B cell (primary cell): ENCODE data around the gene LHPP. TPM values are rescaled to one million over a fixed set of nuclear protein-coding genes. Genes with fewer than 3 reads are reported as not detected.

ENCODE experiments used
- ATAC-seq: fragments of 200-7000 bp; cut with Tn5 transposase; one replicate; pipeline ENCODE4 v1.10.0; 2021; ENCODE audit warnings: low read depth, mild to moderate bottlenecking, moderate number of reproducible peaks, moderate library complexity
- CTCF ChIA-PET: fragments of 350-600 bp; sonication (Branson Sonifier 250); formaldehyde crosslinking; loops from one replicate; lab custom pipeline; 2021; ENCODE audit warnings: antibody characterized with exemption, inconsistent platforms; lab: Charles Lee
- POLR2A ChIA-PET: fragments of 350-600 bp; sonication (Branson Sonifier 250); formaldehyde crosslinking; loops from one replicate; lab custom pipeline; 2021; ENCODE audit warnings: antibody characterized with exemption; lab: Charles Lee
- DNase-seq: peaks from one replicate; pipeline ENCODE4 v3.0.0; 2013
- H2AFZ ChIP-seq: 2 replicates; pipeline ENCODE4 v1.6.1; 2012; ENCODE audit warnings: mild to moderate bottlenecking, low read depth, low read length; ENCODE audit not compliant: insufficient read depth, poor library complexity, severe bottlenecking
- H3K27ac ChIP-seq, 2 donors: 1 replicate in 1 of 2; 2 replicates in 1 of 2; pipeline ENCODE4 v1.5.1; 2012 to 2013; ENCODE audit warnings: low read length in 2 of 2, mild to moderate bottlenecking in 2 of 2, moderate library complexity in 1 of 2
- H3K27me3 ChIP-seq, 4 experiments: fragments of 200-600 bp in 1 of 4; sonication (generic) in 1 of 4; replicated peaks in 1 of 4; 1 replicate in 2 of 4; 2 replicates in 2 of 4; pipeline versions ENCODE4 v1.6.1 to v1.7.0; 2013 to 2016; ENCODE audit warnings: low read length in 3 of 4, mild to moderate bottlenecking in 2 of 4, mixed read lengths in 1 of 4, moderate library complexity in 1 of 4; ENCODE audit not compliant: insufficient read depth in 4 of 4, control insufficient read depth in 3 of 4; ENCODE audit errors: control extremely low read depth in 1 of 4
- H3K36me3 ChIP-seq, 2 experiments: replicated peaks in 1 of 2; 1 replicate in 1 of 2; 2 replicates in 1 of 2; pipeline versions ENCODE4 v1.6.1 to v1.7.1; 2013; ENCODE audit warnings: low read length in 1 of 2; ENCODE audit not compliant: insufficient read depth in 2 of 2, control insufficient read depth in 1 of 2; ENCODE audit errors: control extremely low read depth in 1 of 2, extremely low read depth in 1 of 2
- H3K4me1 ChIP-seq, 2 donors: fragments of 200-600 bp in 1 of 2; sonication (generic) in 1 of 2; 1 replicate in 1 of 2; 2 replicates in 1 of 2; pipeline versions ENCODE4 v1.5.1 to v1.6.1; 2013 to 2017; ENCODE audit warnings: low read length in 2 of 2; ENCODE audit not compliant: control insufficient read depth in 2 of 2, insufficient read depth in 2 of 2
- H3K4me2 ChIP-seq: replicated peaks from 2 replicates; pipeline ENCODE3; 2012; ENCODE audit warnings: mild to moderate bottlenecking, low read depth, low read length; ENCODE audit not compliant: poor library complexity, severe bottlenecking
- H3K4me3 ChIP-seq, 5 experiments: fragments of 200-600 bp in 1 of 5; sonication (generic) in 1 of 5; 1 replicate in 3 of 5; 2 replicates in 2 of 5; pipeline versions ENCODE4 v1.5.1 to v1.7.0; 2011 to 2016; ENCODE audit warnings: low read length in 4 of 5, mild to moderate bottlenecking in 4 of 5, low read depth in 2 of 5, control low read depth in 1 of 5, moderate library complexity in 1 of 5; ENCODE audit not compliant: insufficient read depth in 1 of 5; ENCODE audit errors: control extremely low read depth in 1 of 5, extremely low read depth in 1 of 5
- H3K79me2 ChIP-seq: fragments of 200-600 bp; sonication (generic); one replicate; pipeline ENCODE4 v1.6.0; 2016; ENCODE audit warnings: low read length; ENCODE audit not compliant: control insufficient read depth, insufficient read depth
- H3K9ac ChIP-seq: fragments of 200-600 bp; sonication (generic); 2 replicates; pipeline ENCODE4 v1.6.1; 2017; ENCODE audit warnings: mild to moderate bottlenecking, low read length, moderate library complexity
- H3K9me3 ChIP-seq, 3 donors: one replicate each; pipeline versions ENCODE4 v1.6.1 to v1.7.1; 2013; ENCODE audit warnings: low read length in 2 of 3; ENCODE audit not compliant: control insufficient read depth in 2 of 3, insufficient read depth in 1 of 3; ENCODE audit errors: control extremely low read depth in 1 of 3
- H4K20me1 ChIP-seq: 2 replicates; pipeline ENCODE4 v1.6.0; 2012; ENCODE audit warnings: mild to moderate bottlenecking, low read length; ENCODE audit not compliant: insufficient read depth, control insufficient read depth, poor library complexity, severe bottlenecking
- H3K27ac Mint-ChIP-seq: one replicate; pipeline ENCODE4 v1.8.0; 2021; ENCODE audit warnings: mixed read lengths
- H3K27me3 Mint-ChIP-seq: one replicate; pipeline ENCODE4 v1.8.0; 2021; ENCODE audit warnings: mixed read lengths
- H3K4me1 Mint-ChIP-seq: one replicate; pipeline ENCODE4 v1.8.0; 2021; ENCODE audit warnings: mixed read lengths
- H3K4me3 Mint-ChIP-seq: one replicate; pipeline ENCODE4 v1.8.0; 2021; ENCODE audit warnings: mixed read lengths
- H3K9me3 Mint-ChIP-seq: one replicate; pipeline ENCODE4 v1.8.0; 2022; ENCODE audit warnings: mixed read lengths; ENCODE audit not compliant: insufficient read depth
- CTCF ChIP-seq: fragments of 200-600 bp; IDR thresholded peaks from one replicate; pipeline ENCODE4 v1.8.0; 2022; ENCODE audit warnings: antibody characterized with exemption, mild to moderate bottlenecking
- EZH2 ChIP-seq: IDR thresholded peaks from 2 replicates; pipeline ENCODE4 v1.6.1; 2012; ENCODE audit warnings: borderline replicate concordance, low read depth, mild to moderate bottlenecking, moderate library complexity, low read length; ENCODE audit not compliant: insufficient read depth, poor library complexity, severe bottlenecking
- WGBS: methylation state at CpG from one replicate; pipeline ENCODE4 v1.1.5; 2013; ENCODE audit warnings: missing lambda C conversion rate; ENCODE audit not compliant: insufficient coverage; 5-methylcytosine and 5-hydroxymethylcytosine counted together
- intact Hi-C: fragments of 100-400 bp; cut with micrococcal nuclease; formaldehyde crosslinking; loops from one replicate; pipeline ENCODE4 v1.10.0; 2022
- polyA plus RNA-seq: library from polyadenylated mRNA; depleted of rRNA; stranded (reverse); fragments of >200 nt; gene quantifications from 2 replicates; pipeline ENCODE4 v1.2.3, GENCODE V29; 2012
- total RNA-seq, 2 donors: library from RNA; stranded (reverse); fragments of 120-200 nt in 1 of 2; gene quantifications; 1 replicate in 1 of 2; 2 replicates in 1 of 2; pipeline versions ENCODE4 v1.2.3 to v1.2.4, GENCODE V29; 2013 to 2022

The LHPP gene
- total and polyA plus RNA-seq, 2 donors (not counting 1 experiment from before 2014, with no cell fraction given): 60.2 to 83.5 TPM

GRCh38 chr10:124551097-124551496 is 89.5 kb downstream of the LHPP start:
- Mint-ChIP-seq H3K4me3 (peak overlapping the region; percentile 82), H3K9me3 (no peaks in the 10 kb centered on the region), H3K27me3 (no peaks in the 10 kb centered on the region), H3K27ac (peak overlapping the region; percentile 96), H3K4me1 (peaks cover 64% of the 10 kb centered on the region)
- ATAC-seq: no peak
- Histone ChIP-seq H3K27ac (peak overlapping the region; percentile 8 to 70), H3K9me3 (peaks cover 0 to 4% (median 0%) of the 10 kb centered on the region in 3 donors), H3K27me3 (no peaks in the 10 kb centered on the region), H4K20me1 (no peaks in the 10 kb centered on the region), H3K4me1 (peaks cover 56 to 60% of the 10 kb centered on the region in 2 donors), H3K36me3 (no peaks in the 10 kb centered on the region), H3K4me2 (peak overlapping the region; percentile 76), H2AFZ (no peak overlapping the region), H3K4me3 (no peak overlapping the region), H3K9ac (no peak overlapping the region), H3K79me2 (peaks cover 24% of the 10 kb centered on the region)
- TF ChIP-seq EZH2 (no peak), CTCF (no peak)
- WGBS: 98% methylated on average over 7 of the region's 9 CpGs
- POLR2A ChIA-PET: interaction anchor here (1.3 to 1.8 kb wide), 2 partner anchors 16 to 69 kb away, joined by 3 to 8 read pairs; no protein-coding TSS in a partner anchor
- CTCF ChIA-PET: interaction anchor here (0.6 to 9.8 kb wide), 5 partner anchors 12 to 190 kb away, joined by 3 to 60 read pairs (median 19); no protein-coding TSS in a partner anchor
- no peak for DNase-seq
- intact Hi-C loops: loop anchor here (5.0 kb wide), 1 partner anchor 36 kb away; no protein-coding TSS in a partner anchor

GRCh38 chr10:124551755-124552154 is 90.1 kb downstream of the LHPP start:
- Histone ChIP-seq H2AFZ (no peak overlapping the region), H3K27ac (peak overlapping the region; percentile 24 to 70), H3K4me1 (peaks cover 49 to 54% of the 10 kb centered on the region in 2 donors), H3K4me2 (no peak overlapping the region), H3K36me3 (no peaks in the 10 kb centered on the region), H4K20me1 (no peaks in the 10 kb centered on the region), H3K9me3 (peaks cover 0 to 4% (median 0%) of the 10 kb centered on the region in 3 donors), H3K79me2 (peaks cover 21% of the 10 kb centered on the region), H3K9ac (no peak overlapping the region), H3K4me3 (no peak overlapping the region), H3K27me3 (no peaks in the 10 kb centered on the region)
- TF ChIP-seq CTCF: no peak
- TF ChIP-seq EZH2: no peak
- Mint-ChIP-seq H3K27me3 (no peaks in the 10 kb centered on the region), H3K27ac (peak overlapping the region; percentile 90), H3K9me3 (no peaks in the 10 kb centered on the region), H3K4me3 (peak overlapping the region; percentile 41), H3K4me1 (peaks cover 59% of the 10 kb centered on the region)
- CTCF ChIA-PET: interaction anchor here (1.5 to 9.8 kb wide), 3 partner anchors 12 to 190 kb away, joined by 4 to 60 read pairs (median 22); no protein-coding TSS in a partner anchor
- POLR2A ChIA-PET: interaction anchor here (0.7 to 1.3 kb wide), 2 partner anchors 10 to 16 kb away, joined by 3 read pairs; no protein-coding TSS in a partner anchor
- DNase-seq (no peak), ATAC-seq (no peak)
- WGBS: 90% methylated on average over 11 of the region's 11 CpGs
- intact Hi-C loops: loop anchor here (5.0 kb wide), 1 partner anchor 36 kb away; no protein-coding TSS in a partner anchor
